GM12874 (cell line): Measurements from ENCODE around the gene CFAP65.

ENCODE experiments used
- CTCF ChIP-seq: IDR thresholded peaks from 2 replicates; pipeline ENCODE4 v1.5.1; 2011; ENCODE audit warnings: low read depth, mild to moderate bottlenecking, control low read depth, low read length, moderate library complexity; ENCODE audit not compliant: insufficient read depth

Gene CFAP65

GRCh38 chr2:219041252-219041651, at the start of gene CFAP65:
CFAP65 (minus strand) TSS chr2:219041516; CDS start chr2:219039048, 2,468 bp downstream.
- no peak for TF ChIP-seq CTCF

GRCh38 chr2:219090436-219091299, 49.4 kb upstream of the CFAP65 start:
- TF ChIP-seq CTCF: no peak

GRCh38 chr2:219089330-219089729, 48.0 kb upstream of the CFAP65 start:
- TF ChIP-seq CTCF: no peak

- TF ChIP-seq CTCF: no peak
These were observed 46.5 kb upstream of the CFAP65 start for GRCh38 chr2:219087848-219088247.

- TF ChIP-seq CTCF: no peak
These were observed 46.0 kb upstream of the CFAP65 start for GRCh38 chr2:219087361-219087760.

GRCh38 chr2:219086196-219086595, 44.9 kb upstream of the CFAP65 start:
- no peak for TF ChIP-seq CTCF

GRCh38 chr2:219084791-219085190, 43.5 kb upstream of the CFAP65 start:
- no peak for TF ChIP-seq CTCF
